ENCODE results near the gene PLK2.

The PLK2 gene

GRCh38 chr5:58477760-58478376 is 18.0 kb upstream of the PLK2 start:
- DNase-seq: no peak

- DNase-seq: no peak
These were observed 15.5 kb upstream of the PLK2 start for GRCh38 chr5:58475404-58475803.

- peak; percentile 4 for DNase-seq
These were observed 10.0 kb upstream of the PLK2 start for GRCh38 chr5:58469896-58470295.

GRCh38 chr5:58466939-58467338 is 7.1 kb upstream of the PLK2 start:
- peak; percentile 27 for DNase-seq

GRCh38 chr5:58462623-58463230 is 2.8 kb upstream of the PLK2 start:
- DNase-seq: peak; percentile 72

GRCh38 chr5:58462154-58462553 is 2.3 kb upstream of the PLK2 start:
- no peak for DNase-seq

GRCh38 chr5:58460732-58461286 is 923 bp upstream of the PLK2 start:
- peak; percentile 88 for DNase-seq

GRCh38 chr5:58459146-58460001 is 512 bp downstream of the PLK2 start:
- DNase-seq: no peak

GRCh38 chr5:58458743-58459145 is 1.1 kb downstream of the PLK2 start:
- DNase-seq: no peak

- DNase-seq: no peak
These were observed 1.6 kb downstream of the PLK2 start for GRCh38 chr5:58458141-58458742.

- DNase-seq: no peak
These were observed 2.8 kb downstream of the PLK2 start for GRCh38 chr5:58457050-58457449.

- DNase-seq: no peak
These were observed 3.4 kb downstream of the PLK2 start for GRCh38 chr5:58456486-58456885.

- no peak for DNase-seq
These were observed 3.9 kb downstream of the PLK2 start for GRCh38 chr5:58456026-58456425.

GRCh38 chr5:58455480-58455879 is 4.4 kb downstream of the PLK2 start:
- no peak for DNase-seq

- no peak for DNase-seq
These were observed 4.8 kb downstream of the PLK2 start for GRCh38 chr5:58455066-58455465.

GRCh38 chr5:58454025-58454424 is 5.9 kb downstream of the PLK2 start:
- no peak for DNase-seq

- DNase-seq: no peak
These were observed 6.6 kb downstream of the PLK2 start for GRCh38 chr5:58453306-58453705.

GRCh38 chr5:58452566-58453258 is 7.2 kb downstream of the PLK2 start:
- no peak for DNase-seq

GRCh38 chr5:58451732-58452565 is 7.9 kb downstream of the PLK2 start:
- DNase-seq: no peak

- DNase-seq: no peak
These were observed 8.9 kb downstream of the PLK2 start for GRCh38 chr5:58450811-58451629.

GRCh38 chr5:58450018-58450417 is 9.9 kb downstream of the PLK2 start:
- DNase-seq: no peak
